ENCODE results near the gene SMARCAL1.

DNA sequence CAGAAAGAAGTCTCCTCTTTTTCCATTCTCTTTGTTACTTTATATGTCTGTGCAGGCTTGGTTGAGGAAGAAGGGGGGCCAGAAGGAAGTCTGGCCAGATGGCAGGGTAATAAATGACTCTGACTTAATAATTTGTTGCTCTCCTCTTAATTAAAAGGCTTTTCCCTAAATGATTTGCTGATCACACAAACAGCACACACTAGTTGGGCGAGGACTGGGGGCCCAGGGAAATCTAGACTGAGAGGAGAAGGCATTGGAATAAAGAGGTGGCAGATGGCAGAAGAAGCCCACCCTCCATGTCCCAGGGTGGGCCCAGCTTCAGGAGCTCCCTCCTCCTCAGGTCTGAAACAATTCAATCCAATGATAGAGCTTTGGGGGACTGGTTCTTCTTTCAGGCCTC lies 12.7 kb upstream of the SMARCAL1 start:
- TF ChIP-seq EP300 (IDR thresholded peaks at IDR 0.05; ENCODE audit: borderline replicate concordance) (no peak), RAD21 (IDR thresholded peaks at IDR 0.05; ENCODE audit: low read depth) (no peak)

Measured in Ishikawa (cell line).